H4 (cell line): Measurements from ENCODE around the gene RGSL1. TPM values are rescaled to one million over a fixed set of nuclear protein-coding genes. Genes with fewer than 3 reads are reported as not detected.

Source experiments
- DNase-seq: peaks from one replicate; pipeline ENCODE4 v3.0.0-alpha.2; 2015; ENCODE audit warnings: low spot score
- total RNA-seq: library from RNA; depleted of rRNA; stranded (reverse); fragments of >200 nt; shearing (Covaris generic); gene quantifications from 2 replicates; pipeline ENCODE4 v1.2.3, GENCODE V29; 2014; rRNA removed

Gene RGSL1
- total RNA-seq = not detected in 2 replicates

GRCh38 chr1:182450087-182450486 is at the start of gene RGSL1:
RGSL1 (plus strand) TSS chr1:182450146; CDS start chr1:182450166, 20 bp downstream.
- DNase-seq = no peak

DNA sequence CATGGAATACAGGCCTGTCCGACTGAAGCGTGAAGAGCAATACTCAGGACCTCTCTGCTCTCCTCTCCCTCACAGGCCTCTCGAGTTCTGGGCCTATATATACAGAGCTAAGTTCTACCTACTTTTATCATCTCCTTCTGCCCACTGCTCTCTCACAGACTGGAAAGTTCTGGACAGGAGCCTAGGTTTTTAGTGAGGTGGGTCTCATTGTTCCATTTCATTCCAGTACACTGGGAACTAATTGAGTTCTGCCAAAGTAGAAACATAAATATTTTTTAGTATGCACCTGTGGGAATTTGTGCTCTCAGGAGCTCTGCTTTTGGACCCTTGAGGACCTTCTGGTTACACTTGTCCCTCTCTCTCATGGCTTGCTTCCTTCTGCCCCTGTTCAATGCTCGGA is 49.4 kb upstream of the RGSL1 start, which contains the start of gene TEDDM1:
Gene TEDDM1, minus strand, starts transcription at position 101 of the 400 bp plus-strand sequence. CDS start 182 bp downstream, outside the sequence.
- DNase-seq = no peak

DNA sequence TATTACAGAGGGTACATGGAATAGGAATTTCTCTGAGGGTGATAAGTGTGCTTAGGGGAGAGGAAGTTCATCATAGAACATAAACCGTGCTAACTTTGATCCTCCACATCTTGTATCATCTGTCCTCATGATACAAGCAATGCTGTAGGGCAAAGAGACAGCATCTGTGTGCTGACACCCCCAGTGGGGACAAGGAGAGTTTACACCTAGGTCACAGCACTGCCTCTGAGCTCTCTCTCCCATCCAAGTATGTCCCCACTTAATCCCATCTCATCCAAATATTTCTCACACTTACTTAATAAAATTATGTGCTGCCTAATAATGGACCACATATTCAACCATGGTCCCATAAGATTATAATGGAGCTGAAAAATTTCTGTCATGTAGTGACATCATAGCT is 45.2 kb upstream of the RGSL1 start:
- DNase-seq = no peak

DNA sequence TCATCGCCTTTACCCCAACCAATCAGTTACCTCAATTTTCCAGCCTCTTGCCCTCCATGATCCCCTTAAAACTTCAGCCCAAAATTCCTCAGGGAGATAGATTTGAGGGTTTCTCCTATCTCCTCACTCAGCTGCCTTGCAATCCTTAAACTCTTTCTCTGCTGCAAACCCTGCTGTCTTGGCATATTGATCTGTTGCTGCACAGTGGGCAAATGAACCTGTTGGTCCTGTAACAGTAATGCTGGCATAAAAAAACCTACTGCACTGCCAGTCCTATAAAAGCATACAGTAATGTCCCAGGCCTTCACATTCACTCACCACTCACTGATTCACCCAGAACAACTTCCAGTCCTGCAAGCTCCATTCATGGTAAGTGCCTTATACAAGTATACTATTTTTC is 44.4 kb upstream of the RGSL1 start:
- no peak for DNase-seq

DNA sequence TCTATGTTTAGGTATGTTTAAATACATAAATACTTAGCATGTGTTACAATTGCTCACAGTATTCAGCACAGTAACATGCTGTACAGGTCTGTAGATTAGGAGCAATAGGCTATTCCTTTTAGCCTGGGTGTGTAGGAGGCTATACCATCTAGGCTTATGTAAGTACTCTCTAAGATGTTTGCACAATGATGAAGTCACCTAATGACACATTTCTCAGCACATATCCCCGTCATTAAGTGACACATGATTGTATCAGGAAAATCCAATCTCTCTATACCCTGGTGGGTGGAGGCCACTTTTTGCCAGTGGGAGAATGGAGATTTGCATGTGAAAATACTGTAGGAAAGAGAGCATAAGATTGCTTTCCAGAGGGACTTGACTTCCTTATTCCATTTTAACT is 43.9 kb upstream of the RGSL1 start:
- no peak for DNase-seq

DNA sequence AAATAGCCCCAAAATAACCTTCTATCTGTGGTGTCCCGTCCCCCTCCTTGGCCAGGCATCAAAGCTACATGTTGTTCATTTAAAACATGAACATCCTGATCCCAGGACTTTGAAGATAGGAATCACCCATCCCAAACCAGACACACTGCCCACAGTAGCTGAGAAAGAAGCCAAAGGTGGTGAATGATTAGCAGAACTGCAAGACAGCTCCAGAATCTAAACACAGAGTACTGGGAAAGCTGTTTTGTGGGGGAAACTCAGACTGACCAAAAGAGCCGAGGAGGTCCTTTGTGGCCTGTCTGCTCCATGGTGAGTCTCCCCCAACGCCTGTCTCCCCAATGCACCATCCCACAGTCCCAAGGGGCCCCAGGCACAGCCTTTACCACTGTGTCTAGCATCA is 42.2 kb upstream of the RGSL1 start:
- no peak for DNase-seq

DNA sequence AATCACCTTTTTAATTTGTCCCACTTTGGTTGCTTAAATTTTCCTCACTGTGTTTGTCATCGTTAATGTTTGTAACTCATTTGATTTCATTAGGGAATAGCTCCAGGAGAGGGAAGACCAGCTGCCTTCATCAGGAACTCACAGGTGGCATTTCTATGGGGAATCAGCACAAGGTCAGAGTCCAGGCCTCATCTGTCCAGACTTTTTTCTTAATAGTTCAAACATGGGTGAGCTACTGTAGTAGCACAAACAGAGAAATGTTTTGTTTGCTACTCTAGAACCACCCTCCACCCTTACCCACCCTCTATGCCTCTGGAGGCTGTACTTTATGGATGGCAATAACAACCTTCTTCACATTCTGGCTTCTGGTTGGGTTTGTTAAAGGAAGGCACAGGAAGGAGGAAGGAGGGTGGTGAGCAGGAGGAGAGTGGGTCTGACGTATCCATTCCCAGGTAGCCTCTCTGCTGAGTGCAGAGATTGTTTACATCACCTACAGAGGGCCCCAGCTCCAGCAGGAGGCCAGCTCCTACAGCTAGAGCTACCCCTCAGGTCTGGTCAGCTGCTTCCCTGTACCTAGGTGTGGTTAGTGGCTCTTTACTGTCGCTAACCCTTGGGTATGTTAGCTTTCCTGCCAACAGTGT is 41.4 kb upstream of the RGSL1 start:
- no peak for DNase-seq

DNA sequence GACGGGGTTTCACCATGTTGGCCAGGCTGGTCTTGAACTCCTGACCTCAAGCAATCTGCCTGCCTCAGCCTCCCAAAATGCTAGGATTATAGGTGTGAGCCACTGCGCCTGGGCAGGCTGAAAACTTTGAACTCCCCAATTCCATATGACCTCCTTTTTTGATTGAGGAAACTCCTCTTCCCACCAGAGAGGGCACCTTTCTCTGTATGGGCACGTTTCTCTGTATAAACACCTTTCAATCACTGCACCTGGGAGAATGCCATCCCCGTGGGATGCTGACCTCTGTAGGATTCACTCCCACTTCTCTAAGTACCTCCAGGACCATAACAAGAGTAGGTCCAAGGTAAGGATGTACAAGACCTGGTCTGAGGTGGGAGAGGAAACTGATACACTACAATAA is 39.8 kb upstream of the RGSL1 start:
- no peak for DNase-seq

DNA sequence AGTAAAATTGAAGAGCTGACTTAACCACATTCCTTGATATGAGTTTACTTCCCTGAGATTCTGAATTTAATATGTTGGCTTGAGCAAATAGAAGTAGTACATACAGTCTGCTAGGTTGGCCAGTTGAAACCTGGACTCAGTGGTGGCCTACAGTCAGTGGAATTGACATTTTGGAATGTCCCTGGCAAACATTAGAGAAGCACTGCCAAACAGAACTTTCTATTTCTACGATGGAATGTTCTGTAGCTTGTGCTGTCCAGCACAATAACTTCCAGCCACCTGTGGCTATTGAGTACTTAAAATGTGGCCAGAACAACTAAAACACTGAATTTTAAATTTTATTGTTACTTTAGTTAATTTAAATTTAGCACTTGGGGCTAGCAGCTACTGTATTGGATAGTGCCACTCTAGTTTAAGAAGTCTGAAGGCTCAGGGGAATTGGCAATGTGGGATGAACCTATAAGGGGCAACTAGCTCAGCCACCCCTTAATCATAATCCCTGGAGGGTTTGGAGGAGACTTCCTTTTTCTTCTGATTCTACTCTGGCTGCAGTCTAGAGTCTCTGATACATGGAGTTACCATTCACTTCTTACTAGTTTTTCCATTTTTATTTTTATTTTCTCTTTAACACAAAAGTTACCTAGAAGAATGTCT is 39.2 kb upstream of the RGSL1 start:
- DNase-seq = no peak

DNA sequence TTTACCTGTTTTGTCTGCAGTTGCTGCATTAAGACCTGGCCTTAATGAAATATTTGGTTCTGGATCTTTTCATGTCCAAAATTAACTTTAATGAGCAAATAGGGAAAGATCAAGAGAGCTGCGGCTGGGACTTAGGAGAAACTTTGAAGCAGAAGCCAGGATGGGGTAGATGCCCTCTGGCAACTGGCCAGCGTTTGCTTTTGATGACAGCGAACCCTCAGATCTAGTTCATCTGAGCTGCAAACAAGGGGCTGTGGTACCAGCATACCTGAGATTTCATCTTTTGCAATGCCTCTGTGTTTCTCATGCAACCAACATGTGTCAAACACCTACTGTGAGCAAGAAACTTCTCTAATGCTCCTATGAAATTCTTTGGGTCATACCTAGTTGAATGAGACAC is 36.5 kb upstream of the RGSL1 start:
- no peak for DNase-seq

DNA sequence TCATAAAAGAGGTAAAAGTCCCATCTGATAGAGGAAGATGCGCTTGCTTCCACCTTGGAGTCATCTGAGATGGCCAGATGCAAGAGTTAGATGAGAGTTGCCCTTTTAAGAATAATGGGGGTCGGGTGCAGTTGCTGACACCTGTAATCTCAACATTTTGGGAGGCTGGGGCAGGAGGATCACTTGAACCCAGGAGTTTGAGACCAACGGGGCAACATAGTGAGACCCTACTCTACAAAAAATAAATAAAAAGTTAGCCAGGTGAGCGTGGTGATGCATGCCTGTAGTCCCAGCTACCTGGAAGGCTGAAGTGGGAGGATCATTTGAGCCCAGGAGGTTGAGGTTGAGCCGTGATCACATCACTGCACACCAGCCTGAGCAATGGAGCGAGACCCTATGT is 36.0 kb upstream of the RGSL1 start:
- no peak for DNase-seq

- DNase-seq = no peak
These were observed 34.2 kb upstream of the RGSL1 start for GRCh38 chr1:182415789-182416188.

- no peak for DNase-seq
These were observed 23.2 kb upstream of the RGSL1 start for GRCh38 chr1:182426442-182427430.

DNA sequence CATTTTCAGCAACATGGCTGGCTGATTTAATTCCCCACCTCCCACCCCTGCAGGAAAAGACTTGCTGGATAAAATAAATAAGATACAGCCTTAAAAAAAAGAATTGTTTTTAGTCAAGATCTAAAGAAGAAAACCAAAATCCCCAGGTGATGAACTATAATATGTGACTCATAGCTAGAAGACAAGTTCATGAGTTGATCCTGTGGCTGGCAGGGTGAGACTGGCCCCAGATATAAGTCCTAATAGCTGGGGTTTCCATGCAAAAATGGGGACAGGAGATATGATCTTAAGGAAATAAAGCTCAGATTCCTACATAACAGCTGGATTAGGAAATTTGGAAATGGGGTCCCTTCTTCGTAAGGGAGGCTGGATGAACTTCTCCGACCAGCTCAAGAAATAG is 21.9 kb upstream of the RGSL1 start:
- DNase-seq = no peak

DNA sequence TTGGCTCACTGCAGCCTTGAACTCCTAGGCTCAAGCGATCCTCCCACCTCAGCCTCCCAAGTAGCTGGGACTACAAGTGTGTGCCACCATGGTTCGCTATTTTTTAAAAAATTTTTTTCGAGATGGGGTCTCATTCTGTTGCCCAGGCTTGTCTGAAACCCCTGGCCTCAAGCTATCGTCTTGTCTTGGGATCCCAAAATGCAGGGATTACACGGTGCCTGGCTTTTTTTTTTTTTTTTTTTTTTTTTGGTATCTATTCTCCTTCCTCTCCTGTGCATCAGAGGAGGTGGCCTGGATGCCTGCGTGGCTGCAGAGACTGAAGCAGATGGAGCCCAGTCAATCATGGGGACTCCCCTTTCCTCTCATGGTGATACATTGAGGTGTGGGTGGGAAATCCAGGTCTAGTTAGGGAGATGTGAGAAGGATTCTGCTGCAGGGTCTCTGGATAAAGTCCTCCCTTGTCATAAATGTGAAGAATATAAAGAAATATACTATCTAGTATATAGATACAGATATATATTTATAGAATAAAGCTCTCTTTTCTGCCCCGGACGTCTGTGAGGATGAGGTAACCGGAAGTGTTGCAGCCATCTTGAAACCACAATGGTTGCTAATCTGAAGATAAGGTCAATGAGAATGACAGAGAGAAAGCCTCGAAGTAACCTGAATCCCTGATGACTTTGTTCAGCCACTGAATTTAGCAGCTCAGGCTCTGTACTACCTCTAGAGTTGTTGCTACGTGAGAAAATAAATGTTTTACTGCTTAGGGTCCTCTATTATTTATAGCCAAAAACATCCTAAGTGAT is 19.5 kb upstream of the RGSL1 start:
- DNase-seq = peak; percentile 52

GRCh38 chr1:182431278-182431677 is 18.7 kb upstream of the RGSL1 start:
- no peak for DNase-seq

- no peak for DNase-seq
These were observed 16.4 kb upstream of the RGSL1 start for GRCh38 chr1:182433580-182433979.

- no peak for DNase-seq
These were observed 11.6 kb upstream of the RGSL1 start for GRCh38 chr1:182438326-182438725.

DNA sequence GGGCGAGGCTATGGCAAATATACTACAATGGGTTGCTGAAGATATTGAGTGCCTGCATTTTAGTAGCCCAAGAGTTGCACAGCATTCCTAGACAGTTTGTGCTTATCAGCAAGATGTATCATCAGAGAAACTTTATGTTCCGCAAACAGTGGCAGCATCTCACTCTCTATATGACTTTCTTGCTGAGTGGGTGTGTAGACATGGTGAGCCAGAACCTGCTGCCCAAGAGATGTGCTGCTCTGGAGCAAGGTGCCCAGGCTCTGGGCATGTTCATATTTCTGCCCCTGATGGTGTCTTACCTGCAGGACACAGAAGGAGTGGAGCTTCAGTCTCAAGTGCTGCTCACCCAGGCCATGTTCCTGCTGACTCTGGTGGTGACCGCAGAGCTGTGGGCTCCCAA is 8.2 kb upstream of the RGSL1 start:
- DNase-seq = no peak

- DNase-seq = no peak
These were observed 7.6 kb upstream of the RGSL1 start for GRCh38 chr1:182442333-182442732.

GRCh38 chr1:182444497-182444896 is 5.4 kb upstream of the RGSL1 start:
- no peak for DNase-seq
